Caki2 (cell line): Measurements from ENCODE around the gene ZBTB46. TPM values are rescaled to one million over a fixed set of nuclear protein-coding genes. Genes with fewer than 3 reads are reported as not detected.
"Not testable (repeated sequence)": the region's sequence is repeated elsewhere in the genome, so short reads cannot be mapped to it uniquely, and the experiment has no call there.

Source experiments
- DNase-seq: peaks from one replicate; pipeline ENCODE4 v3.0.0-alpha.2; 2015; ENCODE audit warnings: low read depth
- in situ Hi-C: cut with HindIII; loops from 2 replicates; pipeline ENCODE4 v1.10.0; 2016; ENCODE audit warnings: low sequenced_read_pairs, low pct_unique_long_range_greater_than_20kb, mixed read lengths
- total RNA-seq: library from RNA; depleted of rRNA; stranded (reverse); fragments of >200 nt; shearing (Covaris generic); gene quantifications from 2 replicates; pipeline ENCODE4 v1.2.3, GENCODE V29; 2014; ENCODE audit warnings: low replicate concordance

The ZBTB46 gene
- total RNA-seq, 1 experiment from 2014 or later, result 9.6 TPM

DNA sequence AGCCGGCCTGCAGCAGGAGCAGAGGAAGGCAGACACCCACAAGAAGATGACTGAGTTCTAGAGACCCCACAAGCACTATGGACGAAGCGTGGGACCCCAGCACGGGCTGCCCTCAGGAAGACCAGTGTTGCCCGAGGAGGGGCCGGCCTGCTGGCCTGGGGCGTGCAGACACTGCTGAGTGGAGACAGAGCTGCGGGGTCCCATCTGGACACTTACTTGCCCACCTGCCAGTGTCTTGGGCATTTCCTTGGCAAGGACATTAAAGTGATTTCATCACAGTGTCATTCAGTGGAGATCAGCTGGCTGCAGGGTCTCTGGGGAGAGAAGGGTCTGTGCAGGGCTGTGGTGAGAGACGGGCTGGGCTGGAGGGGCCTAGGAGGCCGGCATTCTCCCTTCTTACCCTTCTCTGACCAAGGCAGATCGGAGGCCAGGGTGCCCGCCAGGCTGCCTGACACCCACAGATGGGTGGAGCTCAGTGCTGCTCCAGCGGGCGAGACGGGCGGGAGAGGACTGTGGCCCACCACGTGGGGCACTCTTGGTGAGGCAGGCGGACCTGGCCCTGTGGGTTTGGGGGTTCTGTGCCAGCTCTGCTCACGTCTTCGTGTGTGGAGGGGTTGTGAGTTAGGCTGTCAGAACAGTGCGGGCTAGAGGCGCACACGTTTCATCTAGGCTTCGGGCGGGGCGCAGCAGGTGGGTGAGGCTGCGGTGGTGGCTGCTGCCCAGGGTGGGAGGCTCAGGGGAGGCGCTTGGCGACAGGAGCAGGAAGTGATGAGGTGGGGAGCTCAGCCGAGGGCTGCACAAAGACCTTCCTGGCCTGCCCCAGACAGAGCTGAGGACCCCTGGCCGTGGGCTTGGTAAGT is 95.0 kb downstream of the ZBTB46 start, which contains the start of gene LIME1:
TSS of gene LIME1 (plus strand) at position 806 of the 860 bp plus-strand sequence. CDS start 886 bp downstream, outside the sequence.
- DNase-seq, result no peak
- in situ Hi-C loops, result no loop called here

DNA sequence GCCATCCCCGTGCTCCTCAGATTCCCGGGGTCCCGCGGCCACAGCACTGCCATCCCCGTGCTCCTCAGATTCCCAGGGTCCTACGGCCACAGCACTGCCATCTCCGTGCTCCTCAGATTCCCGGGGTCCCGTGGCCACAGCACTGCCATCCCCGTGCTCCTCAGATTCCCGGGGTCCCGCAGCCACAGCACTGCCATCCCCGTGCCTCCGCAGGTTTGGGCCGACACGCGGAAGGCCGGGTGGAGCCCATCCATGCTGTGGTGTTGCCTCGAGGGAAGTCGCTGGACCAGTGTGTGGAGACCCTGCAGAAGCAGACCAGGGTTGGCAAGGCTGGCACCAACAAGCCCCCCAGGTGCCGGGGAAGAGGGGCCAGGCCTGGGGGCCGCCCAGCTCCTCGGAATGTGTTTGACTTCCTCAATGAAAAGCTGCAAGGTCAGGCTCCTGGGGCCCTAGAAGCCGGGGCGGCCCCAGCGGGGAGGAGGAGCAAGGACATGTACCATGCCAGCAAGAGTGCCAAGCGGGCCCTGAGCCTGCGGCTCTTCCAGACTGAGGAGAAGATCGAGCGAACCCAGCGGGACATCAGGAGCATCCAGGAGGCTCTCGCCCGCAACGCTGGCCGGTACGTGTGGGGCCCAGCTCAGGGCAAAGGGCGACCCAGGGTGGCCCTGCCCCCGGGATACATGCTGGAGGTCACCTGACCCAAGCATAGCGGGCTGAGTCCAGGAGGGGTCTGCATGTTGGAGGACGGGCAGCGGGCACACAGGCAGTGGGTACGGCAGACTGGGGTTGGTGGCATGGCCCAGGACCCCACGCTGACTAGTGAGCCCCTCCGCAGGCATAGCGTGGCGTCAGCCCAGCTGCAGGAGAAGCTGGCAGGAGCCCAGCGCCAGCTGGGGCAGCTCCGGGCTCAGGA is 95.9 kb downstream of the ZBTB46 start:
- DNase-seq, result no peak
- in situ Hi-C loops, result no loop called here

DNA sequence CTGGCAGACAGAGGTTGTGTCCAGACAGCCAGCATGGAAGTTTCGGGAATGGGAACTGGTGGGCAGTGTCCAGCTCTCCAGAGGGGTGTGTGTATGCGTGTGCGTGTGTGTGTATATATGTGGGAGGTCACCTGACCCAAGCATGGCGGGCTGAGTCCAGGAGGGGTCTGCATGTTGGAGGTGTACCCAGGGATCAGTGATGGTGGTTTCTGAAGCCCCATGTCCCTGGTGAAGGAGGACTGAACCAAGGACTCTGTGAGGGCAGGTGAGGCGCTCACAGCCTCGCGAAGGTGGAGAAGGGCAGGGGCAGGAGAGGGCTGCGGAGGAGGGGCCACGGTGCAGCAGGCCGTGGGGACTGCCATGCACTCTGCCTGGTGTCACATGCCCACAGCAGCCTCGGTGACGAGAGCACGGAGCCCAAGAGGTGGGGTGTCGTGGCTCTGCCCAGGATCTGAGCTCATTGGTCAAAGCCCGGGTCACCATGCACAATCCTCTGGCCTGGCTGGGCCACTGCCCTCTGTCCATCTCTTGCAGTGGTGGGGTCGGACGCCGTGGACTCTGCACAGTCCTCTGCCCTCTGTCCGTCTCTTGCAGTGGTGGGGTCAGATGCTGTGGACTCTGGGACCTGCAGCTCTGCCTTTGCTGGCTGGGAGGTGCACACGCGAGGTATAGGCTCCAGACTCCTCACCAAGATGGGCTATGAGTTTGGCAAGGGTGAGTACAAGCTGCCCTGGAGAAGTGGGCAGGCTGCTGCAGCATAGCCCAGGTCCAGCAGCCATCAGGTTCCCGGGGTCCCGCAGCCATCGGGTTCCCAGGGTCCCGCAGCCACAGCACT is 96.7 kb downstream of the ZBTB46 start:
- in situ Hi-C loops, result no loop called here

DNA sequence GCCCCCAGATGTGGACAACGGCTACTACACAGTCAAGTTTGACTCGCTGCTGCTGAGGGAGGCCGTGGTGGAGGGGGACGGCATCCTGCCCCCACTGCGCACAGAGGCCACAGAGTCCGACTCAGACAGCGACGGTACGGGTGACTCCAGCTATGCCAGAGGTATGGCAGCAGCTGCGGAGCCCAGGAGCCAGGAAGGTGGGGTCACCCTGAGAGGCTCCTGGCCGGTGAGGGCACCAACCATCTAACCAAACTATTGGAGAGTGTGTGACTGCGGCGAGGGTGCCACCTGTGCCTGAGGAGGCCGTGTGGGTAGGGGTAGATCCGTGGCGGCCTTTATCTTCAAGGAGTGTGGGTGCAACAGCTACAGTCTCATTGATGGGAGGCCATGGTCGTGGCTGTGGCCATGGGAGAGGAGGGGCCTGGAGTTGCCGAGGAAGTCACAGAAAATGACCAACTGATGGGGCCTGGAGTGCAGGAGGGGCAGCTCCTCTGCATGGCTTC is 97.4 kb downstream of the ZBTB46 start:
- in situ Hi-C loops, result no loop called here
- DNase-seq, result no peak

More for the DNA sequence above, 96.7 kb downstream of the ZBTB46 start:
- no peak for DNase-seq

DNA sequence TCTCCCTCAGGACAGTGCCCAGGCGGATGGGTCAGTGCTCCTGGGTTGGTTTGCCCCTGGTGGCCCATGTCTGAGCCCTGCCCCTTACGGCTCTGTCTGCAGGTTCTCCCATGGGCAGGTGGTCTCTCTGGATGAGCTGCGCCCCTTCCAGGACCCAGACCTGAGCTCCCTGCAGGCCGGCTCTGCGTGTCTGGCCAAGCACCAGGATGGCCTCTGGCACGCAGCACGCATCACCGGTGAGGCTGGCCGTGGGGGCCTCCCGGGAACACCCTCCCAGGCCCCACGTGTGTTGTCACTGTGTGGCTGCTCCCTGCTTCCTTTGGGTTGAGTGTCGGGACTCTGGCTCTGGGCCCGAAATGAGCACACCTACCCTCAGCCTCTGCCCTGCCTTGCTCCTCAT is 97.9 kb downstream of the ZBTB46 start:
- in situ Hi-C loops, result no loop called here
- DNase-seq, result no peak

DNA sequence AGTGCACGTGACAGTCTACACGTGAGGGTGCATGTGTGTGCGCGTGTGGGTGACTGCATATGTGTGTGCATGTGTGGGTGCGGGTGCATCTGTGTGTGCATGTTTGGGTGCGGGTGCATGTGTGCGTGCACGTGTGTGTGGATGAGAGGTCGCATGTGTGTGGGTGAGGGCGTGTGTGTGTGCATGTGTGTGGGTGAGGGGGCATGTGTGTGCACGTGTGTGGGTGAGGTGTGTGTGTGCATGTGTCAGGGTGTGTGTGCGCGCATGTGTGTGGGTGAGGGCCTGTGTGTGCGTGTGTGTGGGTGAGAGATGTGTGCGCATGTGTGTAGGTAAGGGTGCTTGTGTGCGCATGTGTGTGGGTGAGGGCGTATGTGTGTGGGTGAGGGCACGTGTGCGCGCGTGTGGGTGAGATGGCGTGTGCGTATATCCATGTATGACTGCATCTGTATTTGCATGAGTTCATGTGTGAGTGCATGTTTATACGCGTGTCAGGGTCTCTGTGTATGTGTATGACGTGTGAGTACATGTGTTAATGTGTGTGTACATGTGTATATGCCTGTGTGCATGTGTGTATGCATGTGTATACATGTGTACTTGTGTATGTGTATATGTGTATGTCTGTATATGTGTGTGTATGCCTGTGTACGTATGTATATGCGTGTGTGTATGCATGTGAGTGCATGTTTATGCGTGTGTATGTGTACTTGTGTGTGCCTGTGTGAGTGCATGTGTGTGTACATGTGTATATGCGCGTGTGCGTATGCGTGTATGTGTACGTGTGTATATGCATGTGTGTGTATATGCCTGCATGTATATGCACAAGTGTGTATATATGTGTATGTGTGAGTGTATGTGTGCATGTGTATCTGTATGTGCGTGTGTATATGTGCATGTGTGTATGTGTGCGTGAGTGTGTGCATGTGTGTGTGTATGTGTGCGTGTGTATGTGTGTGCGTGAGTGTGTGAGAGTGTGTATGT is 98.7 kb downstream of the ZBTB46 start:
- in situ Hi-C loops, result no loop called here
- no peak for DNase-seq

DNA sequence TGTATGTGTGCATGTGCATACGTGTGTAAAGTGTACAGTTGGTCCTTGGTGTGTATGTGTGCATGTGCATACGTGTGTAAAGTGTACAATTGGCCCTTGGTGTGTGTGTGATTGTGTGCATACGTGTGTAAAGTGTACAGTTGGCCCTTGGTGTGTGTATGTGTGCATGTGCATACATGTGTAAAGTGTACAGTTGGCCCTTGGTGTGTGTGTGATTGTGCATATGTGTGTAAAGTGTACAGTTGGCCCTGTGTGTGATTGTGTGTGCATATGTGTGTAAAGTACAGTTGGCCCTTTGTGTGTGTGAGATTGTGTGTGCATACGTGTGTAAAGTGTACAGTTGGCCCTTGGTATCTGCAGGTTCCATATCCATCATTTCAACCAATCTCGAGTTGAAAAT is 99.7 kb downstream of the ZBTB46 start:
- in situ Hi-C loops, result no loop called here
- DNase-seq, result no peak

DNA sequence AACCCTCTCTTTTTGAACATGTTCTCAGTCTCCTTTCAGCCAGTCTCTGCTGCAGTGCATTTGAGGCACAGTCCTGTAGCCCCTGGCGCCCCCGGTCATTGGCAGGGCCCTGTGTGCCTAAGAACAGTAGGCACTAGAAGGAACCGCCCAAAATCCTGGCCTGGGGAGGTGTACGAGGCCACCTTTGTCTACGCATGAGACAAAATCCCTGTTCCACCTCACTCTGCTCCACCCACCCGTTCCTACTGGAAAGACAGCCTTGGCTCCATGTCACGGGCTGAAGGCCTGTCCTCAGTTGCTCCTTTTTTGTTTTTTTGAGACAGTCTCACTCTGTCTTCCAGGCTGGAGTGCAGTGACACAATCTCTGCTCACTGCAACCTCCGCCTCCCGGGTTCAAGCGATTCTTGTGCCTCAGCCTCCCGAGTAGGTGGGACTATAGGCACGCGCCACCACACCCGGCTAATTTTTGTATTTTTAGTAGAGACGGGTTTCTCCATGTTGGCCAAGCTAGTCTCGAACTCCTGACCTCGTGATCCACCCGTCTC is 100.8 kb downstream of the ZBTB46 start:
- in situ Hi-C loops, DNase-seq: not testable (repeated sequence)

DNA sequence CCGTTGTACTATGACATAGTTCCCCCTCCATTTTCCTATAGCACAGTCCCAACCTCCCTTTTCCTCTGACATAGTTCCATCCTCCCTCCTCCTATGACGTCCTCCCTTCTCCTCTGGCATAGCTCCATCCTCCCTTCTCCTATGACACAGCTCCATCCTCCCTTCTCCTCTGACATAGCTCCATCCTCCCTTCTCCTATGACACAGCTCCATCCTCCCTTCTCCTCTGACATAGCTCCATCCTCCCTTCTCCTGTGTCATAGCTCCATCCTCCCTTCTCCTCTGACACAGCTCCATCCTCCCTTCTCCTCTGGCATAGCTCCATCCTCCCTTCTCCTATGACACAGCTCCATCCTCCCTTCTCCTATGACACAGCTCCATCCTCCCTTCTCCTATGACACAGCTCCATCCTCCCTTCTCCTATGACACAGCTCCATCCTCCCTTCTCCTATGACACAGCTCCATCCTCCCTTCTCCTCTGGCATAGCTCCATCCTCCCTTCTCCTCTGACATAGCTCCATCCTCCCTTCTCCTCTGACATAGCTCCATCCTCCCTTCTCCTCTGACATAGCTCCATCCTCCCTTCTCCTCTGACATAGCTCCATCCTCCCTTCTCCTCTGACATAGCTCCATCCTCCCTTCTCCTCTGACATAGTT is 108.0 kb downstream of the ZBTB46 start:
- in situ Hi-C loops, DNase-seq: not testable (repeated sequence)

DNA sequence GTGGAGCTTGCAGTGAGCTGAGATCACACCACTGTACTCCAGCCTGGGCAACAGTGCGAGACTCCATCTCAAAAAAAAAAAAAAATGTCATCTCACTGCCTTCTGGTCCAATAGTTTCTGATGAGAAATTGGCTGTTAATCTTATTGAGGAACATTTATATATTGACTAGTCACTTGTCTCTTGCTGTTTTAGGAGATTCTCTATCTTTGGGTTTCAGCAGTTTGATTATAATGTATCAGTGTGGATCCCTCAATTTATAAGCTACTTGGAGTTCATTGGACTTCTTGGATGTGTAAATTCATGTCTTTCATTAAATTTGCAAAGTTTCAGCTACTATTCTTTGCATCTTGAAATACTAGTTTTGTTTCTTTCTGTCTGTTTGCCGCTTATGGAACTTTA is 112.1 kb downstream of the ZBTB46 start:
- in situ Hi-C loops, result no loop called here
- no peak for DNase-seq

DNA sequence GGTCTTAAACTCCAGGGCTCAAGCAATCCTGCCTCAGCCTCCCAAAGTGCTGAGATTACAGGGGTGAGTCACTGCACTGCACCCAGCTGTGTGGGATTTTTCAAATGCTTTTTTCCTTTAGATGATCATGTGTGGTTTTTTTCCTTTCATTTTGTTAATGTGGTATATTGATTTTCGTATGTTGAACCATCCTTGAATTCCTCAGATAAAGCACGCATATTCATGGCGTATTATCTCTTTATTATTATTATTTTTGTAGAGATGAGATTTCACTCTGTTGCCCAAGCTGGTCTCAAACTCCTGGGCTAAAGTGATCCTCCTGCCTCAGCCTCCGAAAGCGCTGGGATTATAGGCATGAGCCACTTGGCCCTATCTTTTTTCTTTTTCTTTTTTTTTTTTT is 116.2 kb downstream of the ZBTB46 start:
- in situ Hi-C loops, result no loop called here

DNA sequence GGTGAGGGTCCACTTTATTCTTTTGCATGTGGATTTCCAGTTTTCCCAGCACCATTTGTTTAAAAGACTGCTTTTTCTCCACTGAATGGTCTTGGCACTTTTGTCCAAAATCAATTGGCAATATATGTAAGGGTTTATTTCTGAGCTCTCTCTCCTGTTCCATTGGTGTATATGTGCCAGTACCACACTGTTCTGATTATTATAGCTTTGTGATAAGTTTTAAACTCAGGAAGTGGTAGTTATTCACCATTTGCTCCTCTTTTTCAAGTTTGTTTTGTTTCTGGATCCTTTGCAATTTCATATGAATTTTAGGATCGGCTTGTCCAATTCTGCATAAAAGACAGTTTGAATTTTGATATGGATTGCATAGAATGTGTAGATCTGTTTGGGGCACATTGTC is 118.9 kb downstream of the ZBTB46 start:
- in situ Hi-C loops, result no loop called here
- no peak for DNase-seq

More for the DNA sequence above, 116.2 kb downstream of the ZBTB46 start:
- no peak for DNase-seq

DNA sequence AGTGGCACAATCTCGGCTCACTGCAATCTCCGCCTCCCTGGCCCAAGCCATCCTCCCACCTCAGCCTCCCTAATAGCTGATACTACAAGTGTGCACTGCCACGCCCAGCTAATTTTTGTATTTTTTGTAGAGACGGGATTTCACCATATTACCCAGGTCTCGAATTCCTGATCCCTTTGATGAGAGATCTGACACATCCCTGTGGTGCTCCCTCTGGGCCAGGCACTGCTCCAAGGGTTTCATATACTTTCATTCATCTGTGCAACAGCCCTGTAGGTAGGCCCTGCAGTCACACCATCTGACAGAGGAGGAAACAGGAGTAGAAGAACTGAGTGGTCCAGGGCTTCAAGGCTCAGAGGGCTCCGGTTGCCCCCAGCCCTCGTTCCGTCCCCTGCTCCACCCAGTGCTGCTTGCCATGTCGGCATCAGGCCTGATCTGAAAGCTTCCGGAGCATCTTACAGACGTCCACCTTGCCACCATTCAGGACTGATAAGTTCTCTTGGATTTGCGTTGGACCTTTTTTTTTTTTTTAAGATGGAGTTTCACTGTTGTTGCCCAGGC is 119.9 kb downstream of the ZBTB46 start:
- in situ Hi-C loops, result no loop called here
- no peak for DNase-seq

DNA sequence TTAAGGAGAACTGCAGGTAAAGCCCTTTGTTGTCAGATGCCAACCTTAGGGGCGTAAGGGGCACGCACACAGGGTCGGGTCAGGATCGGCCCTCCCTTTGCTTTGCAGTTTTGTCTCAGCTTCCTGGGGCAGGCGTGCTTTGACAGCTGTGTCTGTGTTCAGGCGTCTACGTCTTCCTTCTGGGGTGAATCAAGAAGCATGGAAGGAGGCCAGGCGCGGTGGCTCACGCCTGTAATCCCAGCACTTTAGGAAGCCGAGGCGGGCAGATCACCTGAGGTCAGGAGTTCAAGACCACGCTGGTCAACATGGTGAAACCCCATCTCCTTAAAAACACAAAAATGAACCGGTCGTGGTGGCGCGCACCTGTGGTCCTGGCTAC is 121.9 kb downstream of the ZBTB46 start:
- no peak for DNase-seq
- in situ Hi-C loops, result no loop called here

DNA sequence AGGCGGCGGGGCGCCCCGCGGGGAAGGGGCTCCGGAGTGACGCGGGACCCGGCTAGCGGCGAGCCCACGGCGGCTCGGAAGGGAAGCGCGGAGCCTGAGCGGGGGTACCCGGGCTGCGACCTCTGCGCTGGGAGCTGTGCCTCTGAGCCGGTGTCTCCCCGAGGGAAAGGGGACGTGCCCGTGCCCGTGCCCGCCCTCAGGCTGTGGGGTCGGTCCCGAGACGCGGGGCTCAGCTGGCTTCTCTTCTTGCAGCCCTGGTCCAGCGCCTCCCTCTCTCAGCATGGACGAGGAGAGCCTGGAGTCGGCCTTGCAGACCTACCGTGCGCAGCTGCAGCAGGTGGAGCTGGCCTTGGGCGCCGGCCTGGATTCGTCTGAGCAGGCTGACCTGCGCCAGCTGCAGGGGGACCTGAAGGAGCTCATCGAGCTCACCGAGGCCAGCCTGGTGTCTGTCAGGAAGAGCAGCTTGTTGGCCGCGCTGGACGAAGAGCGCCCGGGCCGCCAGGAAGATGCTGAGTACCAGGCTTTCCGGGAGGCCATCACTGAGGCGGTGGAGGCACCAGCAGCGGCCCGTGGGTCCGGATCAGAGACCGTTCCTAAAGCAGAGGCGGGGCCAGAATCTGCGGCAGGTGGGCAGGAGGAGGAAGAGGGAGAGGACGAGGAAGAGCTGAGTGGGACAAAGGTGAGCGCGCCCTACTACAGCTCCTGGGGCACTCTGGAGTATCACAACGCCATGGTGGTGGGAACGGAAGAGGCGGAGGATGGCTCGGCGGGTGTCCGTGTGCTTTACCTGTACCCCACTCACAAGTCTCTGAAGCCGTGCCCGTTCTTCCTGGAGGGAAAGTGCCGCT is 122.5 kb downstream of the ZBTB46 start:
- in situ Hi-C loops, result no loop called here
- DNase-seq, result no peak
